Measurements from ENCODE around the gene HAUS6.

GRCh38 chr9:19119801-19120440, 17.2 kb upstream of the HAUS6 start:
- TF ChIP-seq MAX (IDR thresholded peaks at IDR 0.05; ENCODE audit: low read depth, low read length) (no peak), CTCF (IDR thresholded peaks at IDR 0.05; ENCODE audit: low read depth, low read length) (no peak), MYC (IDR thresholded peaks at IDR 0.05; ENCODE audit: low read depth, low read length) (no peak)
